ENCODE measurements around the gene CERKL. TPM values are rescaled to one million over a fixed set of nuclear protein-coding genes. Genes with fewer than 3 reads are reported as not detected.

Gene CERKL
- total and polyA plus RNA-seq, 9 of the 15 experiments (the other 6 are each of a cell fraction or from before 2014, with no cell fraction given): 0.04 to 0.08 TPM; not detected in 7

GRCh38 chr2:181682026-181682789 is 25.3 kb upstream of the CERKL start (continued):
- TF ChIP-seq E2F4 (CRISPR knock-in tag; IDR thresholded peaks at IDR 0.05; ENCODE audit: low read depth) (no peak), CEBPG (CRISPR knock-in tag; IDR thresholded peaks at IDR 0.05) (no peak), CEBPG (tag; conservative IDR thresholded peaks at IDR 0.05 in 1 of 2, IDR thresholded peaks at IDR 0.05 in 1 of 2) (no peak)

DNA sequence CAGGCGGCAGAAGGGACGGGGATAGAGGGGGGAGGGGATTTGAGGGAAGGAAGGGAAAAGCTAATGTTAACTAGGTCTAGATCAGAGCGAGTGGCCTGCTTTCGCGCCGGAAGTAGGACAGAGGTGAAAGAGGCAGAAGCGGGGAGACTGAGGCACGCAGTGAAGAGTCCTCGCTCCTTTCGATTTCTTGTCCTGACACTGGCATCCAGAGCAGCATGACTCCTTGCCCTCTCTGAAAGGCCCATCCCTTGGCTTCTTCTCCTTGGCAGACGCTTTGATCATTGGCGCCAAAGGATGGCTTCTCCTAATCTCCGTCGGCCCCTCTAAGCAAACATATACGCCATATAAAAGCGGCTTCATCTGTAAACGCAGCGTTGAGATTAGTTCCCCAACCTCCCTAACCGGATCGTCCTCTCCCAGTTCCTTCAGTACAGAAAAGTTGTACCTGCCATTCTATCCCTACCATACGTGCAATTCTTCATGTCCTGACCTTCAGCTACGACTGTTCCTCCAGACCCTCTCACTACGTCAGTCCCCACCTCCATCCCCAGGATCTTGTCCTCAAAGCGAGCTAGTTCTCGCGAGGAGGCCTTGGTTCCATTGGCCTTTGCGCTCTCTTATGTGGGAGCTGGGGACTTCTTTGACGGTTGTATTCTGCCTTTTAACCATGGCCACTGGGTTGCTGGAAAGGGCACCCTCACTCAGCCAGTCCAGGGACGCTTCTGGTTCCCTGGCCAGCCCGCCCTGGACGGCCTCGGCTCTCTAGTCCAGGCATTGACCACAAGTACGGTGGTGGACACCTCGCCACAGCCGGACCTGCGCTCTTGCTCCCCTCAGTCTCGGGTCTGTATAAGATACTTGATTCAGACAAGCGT is 24.3 kb upstream of the CERKL start:
- peaks cover 0 to 5% of the 10 kb centered on the region in 2 experiments; a peak in 1 of 5 replicates for H3K4me1 ChIP-seq (replicated peaks in 1 of 2; ENCODE audit: control insufficient read depth in 2 of 2, insufficient read depth in 2 of 2, low read length in 2 of 2)
- FAIRE-seq: no peak
- no peak for ATAC-seq
- H2AFZ ChIP-seq (ENCODE audit: low read depth, low read length): no peak overlapping the region
- in situ Hi-C loops (cut with MboI): no loop called here
- H3K9ac ChIP-seq (ENCODE audit: insufficient read depth in 1 of 2, low read depth in 2 of 2, low read length in 2 of 2): no peak overlapping the region
- H3K9me3 ChIP-seq (replicated peaks; ENCODE audit: control insufficient read depth, insufficient read depth, low read depth, low read length): no peaks in the 10 kb centered on the region
- H3K27me3 ChIP-seq (ENCODE audit: control insufficient read depth in 2 of 2, insufficient read depth in 2 of 2, low read length in 2 of 2): peaks cover 29 to 57% of the 10 kb centered on the region in 2 experiments; a peak in 4 of 5 replicates
- H4K20me1 ChIP-seq (replicated peaks; ENCODE audit: control insufficient read depth, insufficient read depth, low read length): no peaks in the 10 kb centered on the region
- intact Hi-C loops (cut with micrococcal nuclease): no loop called here
- WGBS (ENCODE audit: insufficient coverage, low coverage, missing lambda C conversion rate): 3% methylated on average over 38 of the region's 38 CpGs
- ChIA-PET CTCF (ENCODE audit: low intra/inter-chr PET ratio) (no interaction called here), POLR2A (no interaction called here)
- H3K4me3 ChIP-seq: no peak overlapping the region
- no peaks in the 10 kb centered on the region for H3K79me2 ChIP-seq (ENCODE audit: control insufficient read depth, insufficient read depth, low read length)
- no peak for TF ChIP-seq CCNT2 (IDR thresholded peaks at IDR 0.05; ENCODE audit: borderline replicate concordance, extremely low read depth, insufficient read length, low read depth, low read length)
- no peak for TF ChIP-seq KLF6 (CRISPR knock-in tag; IDR thresholded peaks at IDR 0.05; ENCODE audit: borderline replicate concordance)
- TF ChIP-seq THRAP3 (IDR thresholded peaks at IDR 0.05; ENCODE audit: borderline replicate concordance): no peak
- TF ChIP-seq CHD1 (IDR thresholded peaks at IDR 0.05; ENCODE audit: low read length): no peak
- TF ChIP-seq NFIC (IDR thresholded peaks at IDR 0.05): no peak
- TF ChIP-seq MBD1 (CRISPR knock-in tag; IDR thresholded peaks at IDR 0.05): no peak
- no peaks in the 10 kb centered on the region for H3K36me3 ChIP-seq (ENCODE audit: control insufficient read depth, insufficient read depth, low read length)
- H3K4me2 ChIP-seq (ENCODE audit: insufficient read depth, low read length): no peak overlapping the region
- H3K9me1 ChIP-seq (ENCODE audit: control insufficient read depth, insufficient read depth, low read length): no peaks in the 10 kb centered on the region
- no peak for DNase-seq (ENCODE audit: extremely low read depth in 1 of 4, low spot score in 3 of 4)
- BruUV-seq (replicated peaks): no TSS peak
- H3K27ac ChIP-seq (ENCODE audit: extremely low read depth, low read depth, low read length): no peak overlapping the region

Data from K562 (cell line).